Progenitor cell of endocrine pancreas (in vitro differentiated cells): ENCODE data around the gene SAMSN1. TPM values are rescaled to one million over a fixed set of nuclear protein-coding genes. Genes with fewer than 3 reads are reported as not detected.

Experiments
- DNase-seq: peaks from one replicate; pipeline ENCODE4 v3.0.0; 2021; ENCODE audit warnings: low spot score; ENCODE audit not compliant: unreplicated experiment
- H3K27ac Mint-ChIP-seq: 2 replicates; pipeline ENCODE4 v1.8.0; 2021; ENCODE audit warnings: mild to moderate bottlenecking, moderate library complexity, mixed read lengths
- H3K27me3 Mint-ChIP-seq: 2 replicates; pipeline ENCODE4 v1.8.0; 2021; ENCODE audit warnings: mixed read lengths
- H3K36me3 Mint-ChIP-seq: 2 replicates; pipeline ENCODE4 v1.8.0; 2022; ENCODE audit warnings: mixed read lengths; ENCODE audit not compliant: insufficient read depth
- H3K4me1 Mint-ChIP-seq: 2 replicates; pipeline ENCODE4 v1.8.0; 2021; ENCODE audit warnings: low read depth, mixed read lengths
- H3K4me3 Mint-ChIP-seq: 2 replicates; pipeline ENCODE4 v1.8.0; 2021; ENCODE audit warnings: low read depth, mild to moderate bottlenecking, moderate library complexity, mixed read lengths
- H3K9me3 Mint-ChIP-seq: 2 replicates; pipeline ENCODE4 v1.8.0; 2021; ENCODE audit warnings: low read depth, mixed read lengths
- CTCF ChIP-seq: fragments of 200-600 bp; sonication (generic); IDR thresholded peaks from one replicate; pipeline ENCODE4 v1.5.0; 2021; ENCODE audit warnings: antibody characterized with exemption, mild to moderate bottlenecking; ENCODE audit not compliant: unreplicated experiment
- total RNA-seq: library from RNA; stranded (reverse); gene quantifications from 2 replicates; pipeline ENCODE4 v1.2.1, GENCODE V29; 2021

Gene SAMSN1
- total RNA-seq, 1 donor from 2014 or later: not detected

GRCh38 chr21:14477841-14478240, 68.3 kb downstream of the SAMSN1 start:
- Mint-ChIP-seq H3K27me3 (no peaks in the 10 kb centered on the region), H3K36me3 (no peaks in the 10 kb centered on the region), H3K9me3 (no peaks in the 10 kb centered on the region), H3K27ac (no peak overlapping the region), H3K4me3 (no peak overlapping the region), H3K4me1 (no peaks in the 10 kb centered on the region)
- TF ChIP-seq CTCF: no peak
- no peak for DNase-seq

GRCh38 chr21:14477133-14477532, 69.0 kb downstream of the SAMSN1 start:
- no peaks in the 10 kb centered on the region for H3K27me3 Mint-ChIP-seq
- H3K27ac Mint-ChIP-seq: no peak overlapping the region
- H3K4me3 Mint-ChIP-seq: no peak overlapping the region
- no peak for DNase-seq
- no peaks in the 10 kb centered on the region for H3K4me1 Mint-ChIP-seq
- no peaks in the 10 kb centered on the region for H3K36me3 Mint-ChIP-seq
- TF ChIP-seq CTCF: no peak
- H3K9me3 Mint-ChIP-seq: no peaks in the 10 kb centered on the region

DNA sequence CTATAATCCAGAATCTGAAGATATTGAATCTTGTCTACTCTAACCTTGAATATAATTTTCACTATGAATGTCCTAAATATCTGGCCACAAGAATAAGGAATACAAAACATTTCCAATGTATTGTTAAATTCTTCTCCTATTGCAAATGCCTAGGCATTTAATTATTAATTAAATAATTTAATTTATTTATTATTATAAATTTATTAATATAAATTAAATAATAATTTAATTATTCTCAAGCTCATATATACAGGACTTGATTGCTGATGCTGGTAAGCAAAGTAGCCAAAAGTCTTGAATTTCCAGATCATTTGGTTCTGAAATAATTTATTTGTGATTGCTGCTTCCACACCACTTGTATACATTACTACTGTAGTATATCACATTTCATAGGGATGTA, 71.1 kb downstream of the SAMSN1 start:
- no peaks in the 10 kb centered on the region for H3K27me3 Mint-ChIP-seq
- DNase-seq: no peak
- no peaks in the 10 kb centered on the region for H3K9me3 Mint-ChIP-seq
- no peak for TF ChIP-seq CTCF
- H3K4me1 Mint-ChIP-seq: no peaks in the 10 kb centered on the region
- H3K36me3 Mint-ChIP-seq: no peaks in the 10 kb centered on the region
- H3K4me3 Mint-ChIP-seq: no peak overlapping the region
- no peak overlapping the region for H3K27ac Mint-ChIP-seq

DNA sequence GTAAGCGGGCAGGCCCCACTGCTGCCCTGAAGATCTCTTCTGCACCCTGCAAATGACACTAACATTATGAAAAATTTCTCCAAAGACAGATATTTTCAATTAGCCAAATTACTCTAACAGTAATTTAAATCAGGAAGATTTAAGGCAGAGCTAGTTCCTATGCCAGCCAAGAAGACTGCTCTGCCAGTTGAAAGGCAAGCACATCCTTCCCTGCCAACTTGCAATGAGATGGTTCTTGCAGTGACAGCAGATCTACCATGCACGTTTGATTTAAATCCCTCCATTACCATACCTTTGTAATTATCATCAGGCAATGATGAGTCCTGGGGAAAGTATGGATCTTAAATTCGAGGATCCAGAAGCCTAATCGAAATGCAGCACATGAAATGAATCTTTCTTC, 76.5 kb downstream of the SAMSN1 start:
- Mint-ChIP-seq H3K4me3 (no peak overlapping the region), H3K36me3 (no peaks in the 10 kb centered on the region), H3K27ac (no peak overlapping the region), H3K27me3 (no peaks in the 10 kb centered on the region), H3K9me3 (no peaks in the 10 kb centered on the region), H3K4me1 (no peaks in the 10 kb centered on the region)
- DNase-seq: no peak
- TF ChIP-seq CTCF: no peak

- no peak for DNase-seq
- H3K9me3 Mint-ChIP-seq: no peaks in the 10 kb centered on the region
- TF ChIP-seq CTCF: no peak
- no peaks in the 10 kb centered on the region for H3K4me1 Mint-ChIP-seq
- H3K4me3 Mint-ChIP-seq: no peak overlapping the region
- H3K36me3 Mint-ChIP-seq: no peaks in the 10 kb centered on the region
- no peaks in the 10 kb centered on the region for H3K27me3 Mint-ChIP-seq
- no peak overlapping the region for H3K27ac Mint-ChIP-seq
Measured at GRCh38 chr21:14466715-14467114, 79.4 kb downstream of the SAMSN1 start.
